OCI-LY7 (cell line): ENCODE data around the gene PLEKHA5.

Experiments used
- EZH2phosphoT487 ChIP-seq: fragments of 200-600 bp; sonication (generic); IDR thresholded peaks from 2 replicates; pipeline ENCODE4 v1.6.1; 2018; ENCODE audit warnings: low read depth, borderline replicate concordance, mild to moderate bottlenecking, mixed run types, antibody characterized with exemption, low read length, moderate library complexity, mixed read lengths
- TF ChIP-seq, protein P1 (sequence below): fragments of 200-600 bp; sonication (generic); conservative IDR thresholded peaks from 2 replicates; pipeline ENCODE4 v1.5.1; 2014; ENCODE audit warnings: mild to moderate bottlenecking, antibody characterized with exemption, low read length, moderate library complexity, mixed read lengths

DNA sequence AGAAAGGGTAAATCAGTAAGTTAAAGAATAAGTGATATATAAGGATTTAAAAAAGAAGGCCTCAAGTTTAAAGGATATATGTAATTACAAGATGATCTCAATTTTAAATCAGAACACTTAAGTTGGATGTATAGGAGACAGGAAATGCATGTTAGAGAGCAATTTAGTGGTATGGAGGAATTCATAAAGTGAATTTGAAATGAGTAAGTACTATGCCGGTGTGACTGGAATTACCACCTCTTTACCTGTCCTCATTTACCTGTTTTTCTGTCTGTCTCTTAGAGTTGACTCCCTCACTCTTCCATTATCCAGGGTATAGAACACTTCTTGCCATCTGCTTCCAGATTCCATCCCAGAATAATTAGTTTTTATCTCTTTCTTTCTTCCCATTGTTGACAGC, 73.5 kb downstream of the PLEKHA5 start:
- TF ChIP-seq, protein P1, sequence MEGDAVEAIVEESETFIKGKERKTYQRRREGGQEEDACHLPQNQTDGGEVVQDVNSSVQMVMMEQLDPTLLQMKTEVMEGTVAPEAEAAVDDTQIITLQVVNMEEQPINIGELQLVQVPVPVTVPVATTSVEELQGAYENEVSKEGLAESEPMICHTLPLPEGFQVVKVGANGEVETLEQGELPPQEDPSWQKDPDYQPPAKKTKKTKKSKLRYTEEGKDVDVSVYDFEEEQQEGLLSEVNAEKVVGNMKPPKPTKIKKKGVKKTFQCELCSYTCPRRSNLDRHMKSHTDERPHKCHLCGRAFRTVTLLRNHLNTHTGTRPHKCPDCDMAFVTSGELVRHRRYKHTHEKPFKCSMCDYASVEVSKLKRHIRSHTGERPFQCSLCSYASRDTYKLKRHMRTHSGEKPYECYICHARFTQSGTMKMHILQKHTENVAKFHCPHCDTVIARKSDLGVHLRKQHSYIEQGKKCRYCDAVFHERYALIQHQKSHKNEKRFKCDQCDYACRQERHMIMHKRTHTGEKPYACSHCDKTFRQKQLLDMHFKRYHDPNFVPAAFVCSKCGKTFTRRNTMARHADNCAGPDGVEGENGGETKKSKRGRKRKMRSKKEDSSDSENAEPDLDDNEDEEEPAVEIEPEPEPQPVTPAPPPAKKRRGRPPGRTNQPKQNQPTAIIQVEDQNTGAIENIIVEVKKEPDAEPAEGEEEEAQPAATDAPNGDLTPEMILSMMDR = no peak
- no peak for TF ChIP-seq EZH2phosphoT487
